Keratinocyte (primary cell): ENCODE measurements around the gene SAFB. TPM values are rescaled to one million over a fixed set of nuclear protein-coding genes. Genes with fewer than 3 reads are reported as not detected.

ENCODE experiments used
- DNase-seq: peaks from one replicate; pipeline ENCODE4 v3.0.0-alpha.2; 2011; ENCODE audit warnings: low read depth, missing footprints, low spot score
- FAIRE-seq: peaks from 2 replicates; lab custom pipeline; 2011; peaks lifted over from hg19 to GRCh38; lab: Jason Lieb, UNC
- H2AFZ ChIP-seq: 2 replicates; pipeline ENCODE4 v1.6.0; 2012; ENCODE audit warnings: low read length, control low read depth, inconsistent platforms; ENCODE audit not compliant: control insufficient read depth
- H3K27ac ChIP-seq: 2 replicates; pipeline ENCODE4 v1.5.1; 2011; ENCODE audit warnings: low read length; ENCODE audit not compliant: control insufficient read depth, insufficient read depth
- H3K27me3 ChIP-seq: 3 replicates; pipeline ENCODE4 v1.6.0; 2011; ENCODE audit warnings: low read length; ENCODE audit not compliant: control insufficient read depth, insufficient read depth; ENCODE audit errors: extremely low read depth
- H3K36me3 ChIP-seq, 2 experiments: 2 replicates in 1 of 2; 3 replicates in 1 of 2; pipeline ENCODE4 v1.5.1; 2011; ENCODE audit warnings: low read length in 2 of 2, mild to moderate bottlenecking in 1 of 2; ENCODE audit not compliant: control insufficient read depth in 2 of 2, insufficient read depth in 2 of 2; ENCODE audit errors: extremely low read depth in 1 of 2
- H3K4me1 ChIP-seq: 3 replicates; pipeline ENCODE4 v1.5.1; 2011; ENCODE audit warnings: low read length; ENCODE audit not compliant: control insufficient read depth, insufficient read depth; ENCODE audit errors: extremely low read depth
- H3K4me2 ChIP-seq: 3 replicates; pipeline ENCODE4 v1.6.0; 2011; ENCODE audit warnings: low read depth, low read length; ENCODE audit not compliant: control insufficient read depth, insufficient read depth; ENCODE audit errors: extremely low read depth
- H3K4me3 ChIP-seq, 3 experiments: fragments of 200-600 bp in 1 of 3; sonication (generic) in 1 of 3; 2 replicates in 2 of 3; 3 replicates in 1 of 3; pipeline ENCODE4 v1.5.1; 2011 to 2016; ENCODE audit warnings: low read length in 3 of 3, mild to moderate bottlenecking in 3 of 3, control low read depth in 2 of 3, inconsistent platforms in 1 of 3, low read depth in 1 of 3, mixed read lengths in 1 of 3, mixed run types in 1 of 3, moderate library complexity in 1 of 3; ENCODE audit not compliant: control insufficient read depth in 2 of 3, insufficient read depth in 2 of 3; ENCODE audit errors: extremely low read depth in 1 of 3
- H3K79me2 ChIP-seq: 2 replicates; pipeline ENCODE4 v1.6.0; 2012; ENCODE audit warnings: low read length; ENCODE audit not compliant: control insufficient read depth, insufficient read depth
- H3K9ac ChIP-seq: 3 replicates; pipeline ENCODE4 v1.6.0; 2011; ENCODE audit warnings: low read length; ENCODE audit not compliant: control insufficient read depth, insufficient read depth; ENCODE audit errors: extremely low read depth
- H3K9me1 ChIP-seq: 3 replicates; pipeline ENCODE4 v1.6.0; 2011; ENCODE audit warnings: low read length; ENCODE audit not compliant: control insufficient read depth, insufficient read depth; ENCODE audit errors: extremely low read depth
- H3K9me3 ChIP-seq: 2 replicates; pipeline ENCODE4 v1.5.1; 2012; ENCODE audit warnings: low read depth, low read length; ENCODE audit not compliant: control insufficient read depth
- H4K20me1 ChIP-seq: 3 replicates; pipeline ENCODE4 v1.6.0; 2011; ENCODE audit warnings: low read length; ENCODE audit not compliant: control insufficient read depth, insufficient read depth; ENCODE audit errors: extremely low read depth
- EZH2 ChIP-seq: IDR thresholded peaks from one replicate; pipeline ENCODE4 v1.6.1; 2012; ENCODE audit warnings: inconsistent platforms, mild to moderate bottlenecking, low read length, moderate library complexity
- dilution Hi-C: fragments of 300-500 bp; cut with MboI; formaldehyde crosslinking; loops from one replicate; pipeline ENCODE4 v1.7.0; 2020; ENCODE audit warnings: low sequenced_read_pairs; ENCODE audit not compliant: extremely low pct_ligation_motif_present
- polyA plus RNA-seq, 5 experiments: library from polyadenylated mRNA; depleted of rRNA in 3 of 5; stranded (reverse) in 3 of 5; stranded (forward) in 1 of 5; unstranded in 1 of 5; fragments of >200 nt; gene quantifications; 1 replicate in 1 of 5; 2 replicates in 3 of 5; 3 replicates in 1 of 5; pipeline versions ENCODE4 v1.2.1 to v1.2.3, GENCODE V29; 2011 to 2012; ENCODE audit warnings: missing spikeins in 2 of 5, low read depth in 1 of 5, low replicate concordance in 1 of 5
- TF ChIP-seq, protein P1 (sequence below), 3 experiments: IDR thresholded peaks in 1 of 3; conservative IDR thresholded peaks in 1 of 3; optimal IDR thresholded peaks in 1 of 3; 2 replicates in 2 of 3; 3 replicates in 1 of 3; pipeline versions ENCODE3 to v1.5.1; 2011; ENCODE audit warnings: low read length in 3 of 3, mild to moderate bottlenecking in 3 of 3, moderate library complexity in 2 of 3, control low read depth in 1 of 3, inconsistent platforms in 1 of 3; ENCODE audit not compliant: insufficient read depth in 2 of 3; ENCODE audit errors: extremely low read depth in 1 of 3

SAFB gene
- polyA plus RNA-seq, 1 donor (not counting 4 experiments of a cell fraction or from before 2014, with no cell fraction given): 34.0 TPM

DNA sequence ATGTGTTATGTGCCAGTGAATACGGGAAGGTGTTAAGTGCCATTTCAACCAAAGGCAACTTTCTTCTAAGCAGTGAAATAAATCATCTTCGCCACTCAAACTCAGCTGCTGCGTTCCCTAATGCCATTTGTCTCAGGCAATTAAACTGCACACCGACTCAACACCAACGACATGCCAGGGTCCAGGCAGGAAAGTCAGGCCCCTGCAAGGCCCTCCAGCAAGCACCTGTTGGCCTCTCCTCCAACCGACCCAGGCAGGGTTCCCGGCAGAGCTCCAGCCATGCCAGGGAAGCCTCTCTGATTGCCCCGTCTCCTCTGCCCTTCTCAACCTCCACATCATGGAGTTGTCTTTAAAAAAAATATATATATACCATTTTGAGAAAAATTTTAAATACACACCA, 22.1 kb upstream of the SAFB start:
- no peak overlapping the region for H3K9ac ChIP-seq
- H3K9me1 ChIP-seq: no peaks in the 10 kb centered on the region
- H3K4me2 ChIP-seq: no peak overlapping the region
- FAIRE-seq: no peak
- no peak for DNase-seq
- no peak overlapping the region for H3K4me3 ChIP-seq
- H3K27me3 ChIP-seq: no peaks in the 10 kb centered on the region
- no peaks in the 10 kb centered on the region for H4K20me1 ChIP-seq
- H3K79me2 ChIP-seq: peaks cover 2% of the 10 kb centered on the region
- TF ChIP-seq, protein P1, sequence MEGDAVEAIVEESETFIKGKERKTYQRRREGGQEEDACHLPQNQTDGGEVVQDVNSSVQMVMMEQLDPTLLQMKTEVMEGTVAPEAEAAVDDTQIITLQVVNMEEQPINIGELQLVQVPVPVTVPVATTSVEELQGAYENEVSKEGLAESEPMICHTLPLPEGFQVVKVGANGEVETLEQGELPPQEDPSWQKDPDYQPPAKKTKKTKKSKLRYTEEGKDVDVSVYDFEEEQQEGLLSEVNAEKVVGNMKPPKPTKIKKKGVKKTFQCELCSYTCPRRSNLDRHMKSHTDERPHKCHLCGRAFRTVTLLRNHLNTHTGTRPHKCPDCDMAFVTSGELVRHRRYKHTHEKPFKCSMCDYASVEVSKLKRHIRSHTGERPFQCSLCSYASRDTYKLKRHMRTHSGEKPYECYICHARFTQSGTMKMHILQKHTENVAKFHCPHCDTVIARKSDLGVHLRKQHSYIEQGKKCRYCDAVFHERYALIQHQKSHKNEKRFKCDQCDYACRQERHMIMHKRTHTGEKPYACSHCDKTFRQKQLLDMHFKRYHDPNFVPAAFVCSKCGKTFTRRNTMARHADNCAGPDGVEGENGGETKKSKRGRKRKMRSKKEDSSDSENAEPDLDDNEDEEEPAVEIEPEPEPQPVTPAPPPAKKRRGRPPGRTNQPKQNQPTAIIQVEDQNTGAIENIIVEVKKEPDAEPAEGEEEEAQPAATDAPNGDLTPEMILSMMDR (optimal IDR thresholded peaks at IDR 0.05 in 1 of 3, IDR thresholded peaks at IDR 0.05 in 1 of 3, conservative IDR thresholded peaks at IDR 0.05 in 1 of 3; ENCODE audit: extremely low read depth in 1 of 3, insufficient read depth in 2 of 3, low read length in 3 of 3): no peak
- TF ChIP-seq EZH2: no peak
- H2AFZ ChIP-seq: no peak overlapping the region
- dilution Hi-C loops: no loop called here
- H3K36me3 ChIP-seq: peaks cover 37 to 65% of the 10 kb centered on the region in 2 experiments
- H3K27ac ChIP-seq: no peak overlapping the region
- H3K9me3 ChIP-seq: no peaks in the 10 kb centered on the region
- H3K4me1 ChIP-seq: no peaks in the 10 kb centered on the region

DNA sequence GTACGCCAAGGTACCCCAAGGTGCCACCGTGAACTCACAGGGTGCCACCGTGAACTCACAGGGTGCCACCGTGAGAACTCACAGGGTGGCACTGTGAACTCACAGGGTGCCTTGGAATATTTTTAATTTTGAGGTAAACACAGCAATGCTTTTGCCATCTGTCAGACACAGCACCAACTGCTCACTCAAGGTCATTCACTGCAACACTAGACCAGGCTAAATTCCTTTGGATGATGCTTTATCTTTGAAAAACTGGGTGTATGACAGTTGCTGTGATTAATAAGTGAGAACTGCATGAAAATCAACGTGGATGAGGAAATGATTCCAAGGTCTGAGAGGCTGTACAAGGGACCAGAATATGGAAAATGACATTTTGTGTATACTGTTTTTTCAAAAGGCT, 19.3 kb upstream of the SAFB start:
- H3K9me1 ChIP-seq: no peaks in the 10 kb centered on the region
- no peaks in the 10 kb centered on the region for H3K4me1 ChIP-seq
- no peak overlapping the region for H2AFZ ChIP-seq
- dilution Hi-C loops: no loop called here
- H3K9me3 ChIP-seq: no peaks in the 10 kb centered on the region
- H3K27me3 ChIP-seq: no peaks in the 10 kb centered on the region
- peaks cover 19% of the 10 kb centered on the region for H3K79me2 ChIP-seq
- TF ChIP-seq, protein P1 (optimal IDR thresholded peaks at IDR 0.05 in 1 of 3, IDR thresholded peaks at IDR 0.05 in 1 of 3, conservative IDR thresholded peaks at IDR 0.05 in 1 of 3; ENCODE audit: extremely low read depth in 1 of 3, insufficient read depth in 2 of 3, low read length in 3 of 3): no peak
- TF ChIP-seq EZH2: no peak
- H3K27ac ChIP-seq: no peak overlapping the region
- H4K20me1 ChIP-seq: no peaks in the 10 kb centered on the region
- FAIRE-seq (no peak), DNase-seq (no peak)
- no peak overlapping the region for H3K9ac ChIP-seq
- H3K4me2 ChIP-seq: no peak overlapping the region
- H3K4me3 ChIP-seq: no peak overlapping the region
- H3K36me3 ChIP-seq: peaks cover 33 to 61% of the 10 kb centered on the region in 2 experiments
